ENCODE measurements around the gene CCDC40. TPM values are rescaled to one million over a fixed set of nuclear protein-coding genes. Genes with fewer than 3 reads are reported as not detected.

The CCDC40 gene
- total RNA-seq, 3 donors from 2014 or later = 7.4 to 11.8 (median 11.6) TPM

DNA sequence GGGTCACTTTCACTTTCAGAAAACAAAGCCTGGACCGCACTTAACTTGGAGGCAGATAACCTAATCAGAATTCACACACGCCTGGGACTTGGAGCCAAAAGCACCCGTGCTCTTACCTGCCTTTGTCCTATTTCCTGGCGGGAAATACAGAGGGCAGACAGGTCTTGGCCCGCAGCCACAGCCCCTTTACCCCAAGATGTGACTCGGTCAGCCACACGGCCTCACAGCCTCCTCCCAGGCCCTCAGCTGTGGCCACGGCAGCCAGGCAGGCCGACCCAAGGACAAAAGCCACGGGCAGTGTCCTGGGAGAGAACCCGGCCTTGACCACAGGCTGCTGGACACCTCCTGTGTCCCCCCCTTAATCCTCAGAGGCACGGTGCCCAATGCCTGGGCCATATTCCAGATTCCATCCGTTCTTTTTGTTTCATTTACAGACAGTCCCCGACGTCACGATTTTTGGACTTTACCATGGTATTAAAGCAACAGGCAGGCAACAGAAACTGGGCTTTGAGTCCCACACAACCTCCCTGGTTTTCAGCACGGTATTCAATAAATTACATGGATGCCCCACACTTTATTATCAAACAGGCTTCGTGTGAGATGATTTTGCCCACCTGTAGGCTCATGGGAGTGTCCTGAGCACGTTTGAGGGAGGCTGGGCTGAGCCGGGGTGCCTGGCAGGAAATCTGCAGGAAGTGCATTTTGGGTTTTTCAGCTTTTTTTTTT is 34.8 kb downstream of the CCDC40 start:
- Histone ChIP-seq H3K9me3 (no peaks in the 10 kb centered on the region), H3K4me3 (peak overlapping the region; percentile 27 to 64 (median 43)), H3K36me3 (no peaks in the 10 kb centered on the region), H3K4me1 (peaks cover 0 to 6% of the 10 kb centered on the region in 2 donors), H3K27ac (peak overlapping the region; percentile 88 to 94), H3K27me3 (no peaks in the 10 kb centered on the region)
- peak in 2 of 3 donors; percentile 47 to 54 for TF ChIP-seq POLR2AphosphoS5 (IDR thresholded peaks at IDR 0.05)
- TF ChIP-seq, protein P1, sequence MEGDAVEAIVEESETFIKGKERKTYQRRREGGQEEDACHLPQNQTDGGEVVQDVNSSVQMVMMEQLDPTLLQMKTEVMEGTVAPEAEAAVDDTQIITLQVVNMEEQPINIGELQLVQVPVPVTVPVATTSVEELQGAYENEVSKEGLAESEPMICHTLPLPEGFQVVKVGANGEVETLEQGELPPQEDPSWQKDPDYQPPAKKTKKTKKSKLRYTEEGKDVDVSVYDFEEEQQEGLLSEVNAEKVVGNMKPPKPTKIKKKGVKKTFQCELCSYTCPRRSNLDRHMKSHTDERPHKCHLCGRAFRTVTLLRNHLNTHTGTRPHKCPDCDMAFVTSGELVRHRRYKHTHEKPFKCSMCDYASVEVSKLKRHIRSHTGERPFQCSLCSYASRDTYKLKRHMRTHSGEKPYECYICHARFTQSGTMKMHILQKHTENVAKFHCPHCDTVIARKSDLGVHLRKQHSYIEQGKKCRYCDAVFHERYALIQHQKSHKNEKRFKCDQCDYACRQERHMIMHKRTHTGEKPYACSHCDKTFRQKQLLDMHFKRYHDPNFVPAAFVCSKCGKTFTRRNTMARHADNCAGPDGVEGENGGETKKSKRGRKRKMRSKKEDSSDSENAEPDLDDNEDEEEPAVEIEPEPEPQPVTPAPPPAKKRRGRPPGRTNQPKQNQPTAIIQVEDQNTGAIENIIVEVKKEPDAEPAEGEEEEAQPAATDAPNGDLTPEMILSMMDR (IDR thresholded peaks at IDR 0.05) = no peak
- no peak for TF ChIP-seq POLR2A (IDR thresholded peaks at IDR 0.05)
- intact Hi-C loops (cut with DNase I; ENCODE audit: low total_unique reads) = no loop called here
- DNase-seq (ENCODE audit: low spot score in 2 of 2) = peak in 1 of 2 donors; percentile 37

DNA sequence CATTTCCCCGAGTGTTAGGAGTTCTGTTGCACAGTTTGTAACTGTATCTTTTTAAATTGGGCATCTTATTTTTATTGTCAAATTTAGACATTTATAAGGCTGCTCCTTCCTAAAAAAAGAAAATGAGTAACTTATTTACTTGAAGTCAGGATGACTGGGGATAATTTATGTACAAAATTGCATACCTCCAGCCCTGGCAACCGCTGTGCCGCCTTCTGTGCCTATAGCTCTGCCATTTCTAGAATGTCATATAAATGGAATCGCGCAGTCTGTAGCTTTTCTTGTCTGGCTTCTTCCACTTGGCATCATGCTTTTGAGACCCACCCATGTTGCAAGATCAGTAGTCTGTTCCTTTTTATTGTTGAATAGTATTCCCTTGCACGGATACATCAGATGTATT is 36.0 kb downstream of the CCDC40 start:
- TF ChIP-seq, protein P1 (IDR thresholded peaks at IDR 0.05) = no peak
- TF ChIP-seq POLR2AphosphoS5 (IDR thresholded peaks at IDR 0.05) (no peak), POLR2A (IDR thresholded peaks at IDR 0.05) (no peak)
- Histone ChIP-seq H3K4me1 (peaks cover 0 to 6% of the 10 kb centered on the region in 2 donors), H3K9me3 (no peaks in the 10 kb centered on the region), H3K36me3 (no peaks in the 10 kb centered on the region), H3K27me3 (no peaks in the 10 kb centered on the region), H3K4me3 (no peak overlapping the region), H3K27ac (no peak overlapping the region)
- no peak for DNase-seq (ENCODE audit: low spot score in 2 of 2)
- intact Hi-C loops (cut with DNase I; ENCODE audit: low total_unique reads) = no loop called here

DNA sequence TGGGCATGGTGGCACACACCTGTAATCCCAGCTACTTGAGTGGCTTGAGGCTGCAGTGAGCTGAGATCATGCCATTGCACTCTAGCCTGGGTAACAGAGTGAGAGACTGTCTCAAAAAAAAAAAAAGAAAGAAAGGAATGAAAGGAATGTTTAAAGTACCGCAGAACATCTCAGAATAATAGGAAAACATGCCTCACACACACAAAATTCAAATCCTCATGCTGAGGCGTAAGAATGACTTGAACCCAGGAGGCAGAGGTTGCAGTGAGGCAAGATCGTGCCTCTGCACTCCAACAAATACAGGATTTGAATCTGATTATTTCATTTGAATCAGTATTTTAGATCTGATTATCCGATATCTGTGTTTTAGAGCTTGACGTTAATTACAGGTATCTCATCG is 43.6 kb downstream of the CCDC40 start:
- Histone ChIP-seq H3K27me3 (no peaks in the 10 kb centered on the region), H3K4me1 (peaks cover 0 to 7% of the 10 kb centered on the region in 2 donors), H3K27ac (no peak overlapping the region), H3K4me3 (no peak overlapping the region), H3K9me3 (no peaks in the 10 kb centered on the region), H3K36me3 (no peaks in the 10 kb centered on the region)
- intact Hi-C loops (cut with DNase I; ENCODE audit: low total_unique reads) = no loop called here
- no peak for DNase-seq (ENCODE audit: low spot score in 2 of 2)
- TF ChIP-seq POLR2A (IDR thresholded peaks at IDR 0.05) = no peak
- no peak for TF ChIP-seq POLR2AphosphoS5 (IDR thresholded peaks at IDR 0.05)
- TF ChIP-seq, protein P1 (IDR thresholded peaks at IDR 0.05) = no peak

DNA sequence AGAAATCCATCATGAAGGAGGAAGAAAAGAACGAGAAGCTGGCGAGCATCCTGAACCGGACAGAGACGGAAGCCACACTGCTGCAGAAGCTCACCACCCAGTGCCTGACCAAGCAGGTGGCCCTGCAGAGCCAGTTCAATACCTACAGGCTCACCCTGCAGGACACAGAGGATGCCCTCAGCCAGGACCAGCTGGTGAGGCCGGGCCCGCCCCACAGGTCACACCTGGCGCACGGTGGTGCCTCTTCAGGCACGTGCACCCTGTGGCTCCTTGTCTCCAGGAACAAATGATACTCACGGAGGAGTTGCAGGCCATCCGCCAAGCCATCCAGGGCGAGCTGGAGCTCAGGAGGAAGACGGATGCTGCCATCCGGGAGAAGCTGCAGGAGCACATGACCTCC is 45.2 kb downstream of the CCDC40 start:
- Histone ChIP-seq H3K9me3 (no peaks in the 10 kb centered on the region), H3K36me3 (no peaks in the 10 kb centered on the region), H3K4me3 (no peak overlapping the region), H3K4me1 (peaks cover 0 to 7% of the 10 kb centered on the region in 2 donors), H3K27ac (no peak overlapping the region), H3K27me3 (no peaks in the 10 kb centered on the region)
- TF ChIP-seq POLR2AphosphoS5 (IDR thresholded peaks at IDR 0.05) (no peak), POLR2A (IDR thresholded peaks at IDR 0.05) (no peak)
- TF ChIP-seq, protein P1 (IDR thresholded peaks at IDR 0.05) = no peak
- intact Hi-C loops (cut with DNase I; ENCODE audit: low total_unique reads) = no loop called here
- DNase-seq (ENCODE audit: low spot score in 2 of 2) = no peak

DNA sequence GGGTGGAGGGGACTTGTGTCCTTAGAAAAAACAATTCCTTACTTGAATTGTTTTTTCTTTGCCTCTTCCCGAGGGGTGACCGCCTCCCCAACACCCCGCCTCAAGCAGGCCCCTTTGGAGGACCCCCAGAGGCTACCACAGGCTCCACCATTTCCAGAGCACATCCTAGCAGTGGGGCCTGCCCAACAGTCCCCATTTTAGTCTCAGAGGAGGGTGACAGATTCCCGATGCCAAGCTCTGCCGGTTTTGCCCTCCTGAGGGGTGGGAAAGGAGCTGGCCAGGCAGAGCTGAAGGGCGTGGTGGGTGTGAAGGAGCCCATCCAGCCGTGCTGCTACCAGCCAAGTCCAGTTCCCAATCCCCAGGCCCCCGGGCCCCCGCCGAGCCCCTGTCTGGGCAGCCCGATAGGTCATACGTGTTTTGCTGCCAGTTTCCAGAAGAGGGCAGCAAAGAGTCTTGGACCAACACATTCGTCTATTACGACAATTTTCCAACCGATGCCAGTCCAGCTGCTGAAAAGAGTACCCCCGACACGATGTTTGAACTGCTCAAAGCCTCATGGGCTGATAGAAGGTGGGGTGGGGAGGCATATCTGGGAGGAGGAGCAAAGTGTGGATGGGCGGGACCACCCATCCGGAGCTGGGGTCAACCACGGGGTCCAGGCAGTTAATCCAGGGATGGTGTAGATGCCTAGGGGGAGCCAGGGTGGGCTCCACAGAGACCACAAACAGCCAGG is 46.1 kb downstream of the CCDC40 start:
- DNase-seq (ENCODE audit: low spot score in 2 of 2) = peak in 1 of 2 donors; percentile 66
- no peaks in the 10 kb centered on the region for H3K36me3 ChIP-seq
- no peaks in the 10 kb centered on the region for H3K9me3 ChIP-seq
- TF ChIP-seq, protein P1 (IDR thresholded peaks at IDR 0.05) = peak; percentile 41 to 78 (median 74)
- TF ChIP-seq POLR2A (IDR thresholded peaks at IDR 0.05) (no peak), POLR2AphosphoS5 (IDR thresholded peaks at IDR 0.05) (no peak)
- peak overlapping the region in 2 of 3 donors; percentile 4 to 44 for H3K4me3 ChIP-seq
- intact Hi-C loops (cut with DNase I; ENCODE audit: low total_unique reads) = no loop called here
- H3K4me1 ChIP-seq = peaks cover 0 to 7% of the 10 kb centered on the region in 2 donors
- no peak overlapping the region for H3K27ac ChIP-seq
- H3K27me3 ChIP-seq = no peaks in the 10 kb centered on the region
